ENCODE data around the gene FAM78A.

- TF ChIP-seq CTCF (IDR thresholded peaks at IDR 0.05) (no peak), POLR2A (IDR thresholded peaks at IDR 0.05) (no peak)
Observed at GRCh38 chr9:131218370-131218769, 57.9 kb downstream of the FAM78A start.
